DND-41 (cell line): ENCODE measurements around the gene SSH3.

Experiments
- EZH2 ChIP-seq: IDR thresholded peaks from 3 replicates; pipeline ENCODE4 v1.6.1; 2012; ENCODE audit warnings: borderline replicate concordance, low read depth, mild to moderate bottlenecking, moderate library complexity, low read length, inconsistent platforms; ENCODE audit not compliant: severe bottlenecking
- TF ChIP-seq, protein P1 (sequence below): IDR thresholded peaks from 2 replicates; pipeline ENCODE4 v1.5.1; 2012; ENCODE audit warnings: borderline replicate concordance, low read length, moderate library complexity, mild to moderate bottlenecking; ENCODE audit not compliant: poor library complexity, severe bottlenecking; ENCODE audit errors: extremely low read depth

DNA sequence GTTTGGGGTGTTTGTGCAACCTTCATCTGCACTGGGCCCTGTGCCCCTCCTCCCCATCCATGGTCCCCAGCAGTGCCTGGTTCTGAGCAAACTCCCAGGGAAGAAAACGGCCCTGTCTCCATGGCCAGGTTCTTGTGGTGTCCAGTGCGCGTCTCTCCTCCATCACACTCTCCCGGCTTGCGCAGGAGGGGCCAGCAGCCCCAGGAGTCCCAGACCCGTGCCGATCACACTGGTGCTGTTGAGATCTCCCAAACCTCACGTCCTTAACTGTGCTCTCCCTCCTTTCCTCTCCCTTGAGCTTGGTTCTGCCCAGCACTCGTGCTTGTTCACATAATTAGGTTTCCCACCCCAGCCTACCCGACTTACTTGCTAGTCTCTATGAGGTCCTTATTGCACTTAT is 48.0 kb upstream of the SSH3 start:
- TF ChIP-seq, protein P1, sequence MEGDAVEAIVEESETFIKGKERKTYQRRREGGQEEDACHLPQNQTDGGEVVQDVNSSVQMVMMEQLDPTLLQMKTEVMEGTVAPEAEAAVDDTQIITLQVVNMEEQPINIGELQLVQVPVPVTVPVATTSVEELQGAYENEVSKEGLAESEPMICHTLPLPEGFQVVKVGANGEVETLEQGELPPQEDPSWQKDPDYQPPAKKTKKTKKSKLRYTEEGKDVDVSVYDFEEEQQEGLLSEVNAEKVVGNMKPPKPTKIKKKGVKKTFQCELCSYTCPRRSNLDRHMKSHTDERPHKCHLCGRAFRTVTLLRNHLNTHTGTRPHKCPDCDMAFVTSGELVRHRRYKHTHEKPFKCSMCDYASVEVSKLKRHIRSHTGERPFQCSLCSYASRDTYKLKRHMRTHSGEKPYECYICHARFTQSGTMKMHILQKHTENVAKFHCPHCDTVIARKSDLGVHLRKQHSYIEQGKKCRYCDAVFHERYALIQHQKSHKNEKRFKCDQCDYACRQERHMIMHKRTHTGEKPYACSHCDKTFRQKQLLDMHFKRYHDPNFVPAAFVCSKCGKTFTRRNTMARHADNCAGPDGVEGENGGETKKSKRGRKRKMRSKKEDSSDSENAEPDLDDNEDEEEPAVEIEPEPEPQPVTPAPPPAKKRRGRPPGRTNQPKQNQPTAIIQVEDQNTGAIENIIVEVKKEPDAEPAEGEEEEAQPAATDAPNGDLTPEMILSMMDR, result no peak
- no peak for TF ChIP-seq EZH2
